ENCODE results near the gene GLIS1. TPM values are rescaled to one million over a fixed set of nuclear protein-coding genes. Genes with fewer than 3 reads are reported as not detected.

The GLIS1 gene
- total RNA-seq, 1 experiment from 2014 or later = 0.39 TPM

GRCh38 chr1:53608071-53608470 lies 130.9 kb downstream of the GLIS1 start:
- Histone ChIP-seq H2AFZ (ENCODE audit: low read depth, low read length, poor library complexity, severe bottlenecking) (no peak overlapping the region), H4K20me1 (ENCODE audit: insufficient read depth) (no peaks in the 10 kb centered on the region), H3K4me1 (ENCODE audit: control insufficient read depth in 1 of 2, insufficient read depth in 2 of 2, low read length in 2 of 2) (no peaks in the 10 kb centered on the region), H3K9me3 (ENCODE audit: control insufficient read depth in 1 of 2, insufficient read depth in 1 of 2, low read depth in 1 of 2, low read length in 2 of 2) (no peaks in the 10 kb centered on the region), H3K27me3 (ENCODE audit: insufficient read depth, low read length) (no peaks in the 10 kb centered on the region), H3K27ac (ENCODE audit: low read depth, low read length) (no peak overlapping the region), H3K4me2 (ENCODE audit: low read length) (no peak overlapping the region), H3K36me3 (ENCODE audit: control insufficient read depth in 1 of 2, insufficient read depth in 2 of 2, low read length in 2 of 2) (no peaks in the 10 kb centered on the region), H3K79me2 (ENCODE audit: insufficient read depth, low read length) (no peaks in the 10 kb centered on the region), H3K9ac (ENCODE audit: low read length) (no peak overlapping the region), H3K4me3 (replicated peaks in 1 of 2; ENCODE audit: low read depth in 1 of 2, low read length in 2 of 2) (no peak overlapping the region), H3K9me2 (ENCODE audit: insufficient read depth) (no peaks in the 10 kb centered on the region)
- ATAC-seq (no peak), DNase-seq (ENCODE audit: low read depth, low spot score) (no peak)
- intact Hi-C loops (cut with micrococcal nuclease) = no loop called here
- no peak for TF ChIP-seq YY1 (IDR thresholded peaks at IDR 0.05; ENCODE audit: extremely low read depth, insufficient replicate concordance, low read depth, low read length)
- no peak for TF ChIP-seq POLR2A (IDR thresholded peaks at IDR 0.05; ENCODE audit: borderline replicate concordance, extremely low read depth, insufficient read depth, insufficient read length)
- TF ChIP-seq EZH2 (IDR thresholded peaks at IDR 0.05) = no peak
- TF ChIP-seq RAD21 (IDR thresholded peaks at IDR 0.05; ENCODE audit: low read depth) = no peak
- no peak for TF ChIP-seq ZNF274 (IDR thresholded peaks at IDR 0.05; ENCODE audit: low read depth, low read length)
- TF ChIP-seq TCF7L2 (IDR thresholded peaks at IDR 0.05; ENCODE audit: borderline replicate concordance, extremely low read depth, insufficient read depth, insufficient read length) = no peak
- RAD21 ChIA-PET (ENCODE audit: low non-redundant PET in 1 of 2, low total read pairs in 2 of 2, uncharacterized antibody in 2 of 2, unreplicated experiment in 2 of 2) = no interaction called here
- no TSS peak for BruUV-seq (replicated peaks)
- POLR2A ChIA-PET = no interaction called here
- CTCF ChIA-PET = no interaction called here

DNA sequence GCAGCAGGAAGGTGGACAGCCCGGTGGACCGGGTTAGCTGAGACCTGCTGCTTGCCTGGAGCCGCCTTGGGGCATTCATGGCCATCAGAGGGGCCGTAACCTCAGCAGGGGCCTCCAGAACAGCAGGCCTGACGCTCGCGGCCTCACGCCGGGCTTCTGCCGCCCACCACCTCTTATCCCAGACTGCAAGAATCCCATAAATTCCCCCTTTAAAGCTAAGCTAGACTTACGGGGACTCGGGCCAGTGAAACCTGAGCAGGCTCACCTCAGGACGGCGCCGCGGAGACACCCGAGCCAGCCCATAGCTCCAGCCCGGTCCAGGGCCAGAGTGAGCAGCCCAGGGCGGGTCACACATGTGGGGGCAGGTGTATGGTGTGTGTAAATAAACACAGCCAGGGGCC lies 132.3 kb downstream of the GLIS1 start:
- POLR2A ChIA-PET = no interaction called here
- ATAC-seq = no peak
- H3K79me2 ChIP-seq (ENCODE audit: insufficient read depth, low read length) = no peaks in the 10 kb centered on the region

More for the DNA sequence above, 132.3 kb downstream of the GLIS1 start:
- Histone ChIP-seq H4K20me1 (ENCODE audit: insufficient read depth) (no peaks in the 10 kb centered on the region), H3K9me2 (ENCODE audit: insufficient read depth) (no peaks in the 10 kb centered on the region), H3K9ac (ENCODE audit: low read length) (no peak overlapping the region), H2AFZ (ENCODE audit: low read depth, low read length, poor library complexity, severe bottlenecking) (no peak overlapping the region), H3K4me3 (replicated peaks in 1 of 2; ENCODE audit: low read depth in 1 of 2, low read length in 2 of 2) (no peak overlapping the region), H3K27ac (ENCODE audit: low read depth, low read length) (no peak overlapping the region), H3K9me3 (ENCODE audit: control insufficient read depth in 1 of 2, insufficient read depth in 1 of 2, low read depth in 1 of 2, low read length in 2 of 2) (no peaks in the 10 kb centered on the region), H3K4me1 (ENCODE audit: control insufficient read depth in 1 of 2, insufficient read depth in 2 of 2, low read length in 2 of 2) (no peaks in the 10 kb centered on the region), H3K27me3 (ENCODE audit: insufficient read depth, low read length) (no peaks in the 10 kb centered on the region), H3K4me2 (ENCODE audit: low read length) (no peak overlapping the region), H3K36me3 (ENCODE audit: control insufficient read depth in 1 of 2, insufficient read depth in 2 of 2, low read length in 2 of 2) (no peaks in the 10 kb centered on the region)
- RAD21 ChIA-PET (ENCODE audit: low non-redundant PET in 1 of 2, low total read pairs in 2 of 2, uncharacterized antibody in 2 of 2, unreplicated experiment in 2 of 2) = no interaction called here
- CTCF ChIA-PET = no interaction called here
- TF ChIP-seq SIN3A (IDR thresholded peaks at IDR 0.05; ENCODE audit: low read depth) = no peak
- TF ChIP-seq POLR2AphosphoS5 (IDR thresholded peaks at IDR 0.05; ENCODE audit: low read depth, low read length) = no peak
- TF ChIP-seq EZH2phosphoT487 (IDR thresholded peaks at IDR 0.05; ENCODE audit: borderline replicate concordance) = no peak
- no peak for TF ChIP-seq ZFX (IDR thresholded peaks at IDR 0.05)
- no peak for TF ChIP-seq REST (IDR thresholded peaks at IDR 0.05; ENCODE audit: low read depth)
- no peak for TF ChIP-seq SP1 (IDR thresholded peaks at IDR 0.05; ENCODE audit: low read depth)
- no peak for TF ChIP-seq ZNF274 (IDR thresholded peaks at IDR 0.05; ENCODE audit: low read depth, low read length)
- TF ChIP-seq YY1 (IDR thresholded peaks at IDR 0.05; ENCODE audit: extremely low read depth, insufficient replicate concordance, low read depth, low read length) = no peak
- DNase-seq (ENCODE audit: low read depth, low spot score) = no peak
- intact Hi-C loops (cut with micrococcal nuclease) = no loop called here
- no TSS peak for BruUV-seq (replicated peaks)
